GM12878 (cell line): ENCODE results near the gene POGZ. TPM values are rescaled to one million over a fixed set of nuclear protein-coding genes. Genes with fewer than 3 reads are reported as not detected.

ENCODE experiments used
- ATAC-seq: fragments of 200-7000 bp; cut with Tn5 transposase; 3 replicates; pipeline ENCODE4 v1.9.1; 2020; ENCODE audit warnings: mild to moderate bottlenecking, moderate library complexity
- BruUV-seq: library from RNA; stranded (reverse); fragments of 400-500 nt; replicated peaks from 2 replicates; lab custom pipeline; 2021; lab: Mats Ljungman, UMichigan
- CTCF ChIA-PET: fragments of 300-600 bp; sonication (Branson Sonifier 250); formaldehyde crosslinking; extraction: SDS; loops from one replicate; lab custom pipeline; 2021; ENCODE audit warnings: inconsistent platforms; lab: Yijun Ruan, JAX
- POLR2A ChIA-PET: fragments of 350-600 bp; formaldehyde crosslinking; extraction: SDS; loops from one replicate; lab custom pipeline; 2021; ENCODE audit warnings: inconsistent platforms; lab: Charles Lee
- RAD21 ChIA-PET: fragments of 300-600 bp; sonication (Branson Sonifier 250); formaldehyde crosslinking; loops from one replicate; lab custom pipeline; 2023; ENCODE audit warnings: antibody characterized with exemption; ENCODE audit not compliant: unreplicated experiment; lab: Charles Lee
- SMC1A ChIA-PET: fragments of 300-600 bp; sonication (Branson Sonifier 250); formaldehyde crosslinking; loops from one replicate; lab custom pipeline; 2023; ENCODE audit not compliant: unreplicated experiment, uncharacterized antibody; lab: Charles Lee
- DNase-seq: peaks from one replicate; pipeline ENCODE4 v3.0.0-alpha.2; 2011; ENCODE audit warnings: low read depth, low spot score
- FAIRE-seq: peaks from 3 replicates; lab custom pipeline; 2011; peaks lifted over from hg19 to GRCh38; lab: Jason Lieb, UNC
- H2AFZ ChIP-seq: 2 replicates; pipeline ENCODE4 v1.6.0; 2011; ENCODE audit warnings: low read depth, low read length, control low read depth; ENCODE audit not compliant: control insufficient read depth
- H3K27ac ChIP-seq: 2 replicates; pipeline ENCODE4 v1.5.1; 2011; ENCODE audit warnings: control low read depth; ENCODE audit not compliant: control insufficient read depth, insufficient read depth
- H3K27me3 ChIP-seq, 2 experiments: replicated peaks in 1 of 2; 2 replicates each; pipeline versions ENCODE4 v1.6.0 to v1.6.1; 2011; ENCODE audit warnings: low read length in 1 of 2; ENCODE audit not compliant: control insufficient read depth in 2 of 2, insufficient read depth in 2 of 2
- H3K36me3 ChIP-seq, 2 experiments: 2 replicates each; pipeline ENCODE4 v1.5.1; 2011; ENCODE audit warnings: low read length in 1 of 2; ENCODE audit not compliant: control insufficient read depth in 2 of 2, insufficient read depth in 2 of 2
- H3K4me1 ChIP-seq: 2 replicates; pipeline ENCODE4 v1.6.1; 2011; ENCODE audit warnings: mild to moderate bottlenecking, low read length, moderate library complexity, mixed read lengths; ENCODE audit not compliant: control insufficient read depth, insufficient read depth
- H3K4me2 ChIP-seq: 2 replicates; pipeline ENCODE4 v1.6.0; 2011; ENCODE audit warnings: control low read depth; ENCODE audit not compliant: control insufficient read depth, insufficient read depth
- H3K4me3 ChIP-seq: fragments of 200-600 bp; sonication (generic); 2 replicates; pipeline ENCODE4 v1.5.1; 2016
- H3K79me2 ChIP-seq: 2 replicates; pipeline ENCODE4 v1.6.0; 2011; ENCODE audit warnings: low read length; ENCODE audit not compliant: control insufficient read depth, insufficient read depth
- H3K9ac ChIP-seq: 2 replicates; pipeline ENCODE4 v1.8.0; 2011; ENCODE audit warnings: low read length, control low read depth, mixed read lengths; ENCODE audit not compliant: control insufficient read depth, insufficient read depth
- H3K9me3 ChIP-seq: replicated peaks from 3 replicates; pipeline ENCODE4 v1.5.1; 2011; ENCODE audit warnings: mild to moderate bottlenecking, low read length; ENCODE audit not compliant: control insufficient read depth, insufficient read depth
- H4K20me1 ChIP-seq: 2 replicates; pipeline ENCODE4 v1.6.0; 2011; ENCODE audit not compliant: control insufficient read depth, insufficient read depth
- IRF3 ChIP-seq: fragments of 450-650 bp; IDR thresholded peaks from 2 replicates; pipeline ENCODE4 v1.6.1; 2014; ENCODE audit warnings: mild to moderate bottlenecking
- YY1 ChIP-seq: IDR thresholded peaks from 2 replicates; pipeline ENCODE4 v1.6.1; 2011; ENCODE audit warnings: low read depth, mild to moderate bottlenecking, low read length
- WGBS: methylation state at CpG from one replicate; pipeline ENCODE4 v1.1.6; 2016; ENCODE audit warnings: low lambda C conversion rate; ENCODE audit not compliant: insufficient replicate concordance, insufficient coverage; ENCODE audit errors: missing lambda C conversion rate; 5-methylcytosine and 5-hydroxymethylcytosine counted together
- in situ Hi-C: fragments of 300-500 bp; cut with MboI; formaldehyde crosslinking; loops from 9 replicates; pipeline ENCODE4 v1.14.3; 2018; ENCODE audit warnings: mixed read lengths
- intact Hi-C: fragments of 100-400 bp; cut with micrococcal nuclease; formaldehyde crosslinking; loops from one replicate; pipeline ENCODE4 v1.14.2; 2022; ENCODE audit not compliant: unreplicated experiment
- polyA plus RNA-seq, 11 experiments: library from polyadenylated mRNA; depleted of rRNA in 4 of 11; unstranded in 6 of 11; stranded (reverse) in 5 of 11; fragments of >200 nt; fragmentation: Nextera tagmentation in 4 of 11; fragmentation: Illumina TruSeq in 1 of 11; extraction: Ambion mirVana in 4 of 11; extraction: Trizol in 1 of 11; gene quantifications; 1 replicate in 1 of 11; 2 replicates in 10 of 11; pipeline versions ENCODE4 v1.2.1 to v1.2.3, GENCODE V29; 2011 to 2016; ENCODE audit warnings: inconsistent platforms in 2 of 11, missing spikeins in 2 of 11, low read depth in 1 of 11
- total RNA-seq, 4 experiments: library from RNA; depleted of rRNA in 3 of 4; stranded (reverse); fragments of >200 nt in 3 of 4; fragmentation: Illumina TruSeq in 1 of 4; extraction: Trizol in 1 of 4; gene quantifications; 2 replicates each; pipeline versions ENCODE4 v1.2.1 to v1.2.3, GENCODE V29; 2013 to 2021
- TF ChIP-seq, protein P1 (sequence below): fragments of 450-650 bp; formaldehyde crosslinking; IDR thresholded peaks from 2 replicates; pipeline ENCODE4 v1.4.0; 2020; ENCODE audit warnings: mild to moderate bottlenecking, moderate library complexity
- TF ChIP-seq, protein P2 (sequence below), 3 experiments: IDR thresholded peaks in 2 of 3; conservative IDR thresholded peaks in 1 of 3; 2 replicates each; pipeline ENCODE4 v1.5.1; 2011; ENCODE audit warnings: low read depth in 3 of 3, low read length in 3 of 3, mild to moderate bottlenecking in 3 of 3, control low read depth in 2 of 3, moderate library complexity in 2 of 3, inconsistent platforms in 1 of 3, mixed read lengths in 1 of 3; ENCODE audit not compliant: control insufficient read depth in 2 of 3, insufficient read depth in 1 of 3; ENCODE audit errors: extremely low read depth in 1 of 3

POGZ gene
- total and polyA plus RNA-seq, 10 of the 15 experiments (the other 5 are each of a cell fraction or from before 2014, with no cell fraction given) = 11.3 to 80.6 (median 35.8) TPM

DNA sequence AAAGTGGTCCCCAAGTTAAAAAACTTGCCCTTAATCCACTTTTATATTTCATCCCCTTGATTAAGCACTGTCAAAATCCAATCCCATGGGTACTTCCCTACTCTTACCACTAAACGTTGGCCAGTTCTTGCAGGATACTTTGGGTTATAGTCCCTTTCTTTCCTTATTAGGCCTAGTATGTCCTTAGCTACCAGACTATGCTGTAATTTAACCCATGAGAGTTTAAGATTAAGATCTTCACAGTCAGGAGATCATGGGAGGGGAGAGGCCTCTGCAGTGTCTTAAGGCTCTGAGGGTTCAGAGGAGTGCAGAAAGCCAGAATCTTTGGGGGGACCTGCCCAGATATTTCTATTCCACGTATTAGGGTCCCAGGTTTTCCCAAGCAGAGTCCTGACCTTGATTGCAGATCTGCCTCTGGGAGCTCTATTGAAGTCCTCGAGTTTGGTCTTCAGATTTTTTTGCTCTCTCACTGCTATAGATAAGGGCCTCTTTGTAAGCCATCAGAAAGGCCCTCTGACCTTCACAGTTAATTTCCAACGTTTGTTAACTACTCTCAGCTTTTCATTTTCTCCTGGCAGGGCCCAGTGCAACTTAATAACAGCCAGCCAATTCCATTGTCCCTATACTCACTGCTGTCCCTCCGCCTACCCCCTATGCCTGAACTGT, 42.9 kb upstream of the POGZ start (continued):
- TF ChIP-seq, protein P1, sequence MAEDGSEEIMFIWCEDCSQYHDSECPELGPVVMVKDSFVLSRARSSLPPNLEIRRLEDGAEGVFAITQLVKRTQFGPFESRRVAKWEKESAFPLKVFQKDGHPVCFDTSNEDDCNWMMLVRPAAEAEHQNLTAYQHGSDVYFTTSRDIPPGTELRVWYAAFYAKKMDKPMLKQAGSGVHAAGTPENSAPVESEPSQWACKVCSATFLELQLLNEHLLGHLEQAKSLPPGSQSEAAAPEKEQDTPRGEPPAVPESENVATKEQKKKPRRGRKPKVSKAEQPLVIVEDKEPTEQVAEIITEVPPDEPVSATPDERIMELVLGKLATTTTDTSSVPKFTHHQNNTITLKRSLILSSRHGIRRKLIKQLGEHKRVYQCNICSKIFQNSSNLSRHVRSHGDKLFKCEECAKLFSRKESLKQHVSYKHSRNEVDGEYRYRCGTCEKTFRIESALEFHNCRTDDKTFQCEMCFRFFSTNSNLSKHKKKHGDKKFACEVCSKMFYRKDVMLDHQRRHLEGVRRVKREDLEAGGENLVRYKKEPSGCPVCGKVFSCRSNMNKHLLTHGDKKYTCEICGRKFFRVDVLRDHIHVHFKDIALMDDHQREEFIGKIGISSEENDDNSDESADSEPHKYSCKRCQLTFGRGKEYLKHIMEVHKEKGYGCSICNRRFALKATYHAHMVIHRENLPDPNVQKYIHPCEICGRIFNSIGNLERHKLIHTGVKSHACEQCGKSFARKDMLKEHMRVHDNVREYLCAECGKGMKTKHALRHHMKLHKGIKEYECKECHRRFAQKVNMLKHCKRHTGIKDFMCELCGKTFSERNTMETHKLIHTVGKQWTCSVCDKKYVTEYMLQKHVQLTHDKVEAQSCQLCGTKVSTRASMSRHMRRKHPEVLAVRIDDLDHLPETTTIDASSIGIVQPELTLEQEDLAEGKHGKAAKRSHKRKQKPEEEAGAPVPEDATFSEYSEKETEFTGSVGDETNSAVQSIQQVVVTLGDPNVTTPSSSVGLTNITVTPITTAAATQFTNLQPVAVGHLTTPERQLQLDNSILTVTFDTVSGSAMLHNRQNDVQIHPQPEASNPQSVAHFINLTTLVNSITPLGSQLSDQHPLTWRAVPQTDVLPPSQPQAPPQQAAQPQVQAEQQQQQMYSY = no peak
- no peak for TF ChIP-seq YY1

DNA sequence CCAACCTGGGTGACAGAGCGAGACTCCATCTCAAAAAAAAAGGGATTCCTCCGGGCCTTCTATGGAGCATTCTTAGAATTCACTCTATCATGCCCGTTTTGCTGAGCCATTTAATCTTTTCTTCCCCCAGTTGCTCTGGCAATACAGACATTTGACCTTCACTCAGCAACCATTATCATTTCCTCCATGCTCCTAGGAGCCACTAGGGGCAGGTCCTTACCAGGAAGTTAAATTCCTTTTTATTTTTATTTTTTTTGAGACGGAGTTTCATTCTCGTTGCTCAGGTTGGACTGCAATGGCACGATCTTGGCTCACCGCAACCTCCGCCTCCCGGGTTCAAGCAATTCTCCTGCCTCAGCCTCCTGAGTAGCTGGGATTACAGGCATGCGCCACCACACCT, 42.2 kb upstream of the POGZ start:
- no peak overlapping the region for H3K4me2 ChIP-seq
- ATAC-seq (no peak), DNase-seq (no peak), FAIRE-seq (no peak)
- ChIA-PET SMC1A (no interaction called here), CTCF (no interaction called here), POLR2A (no interaction called here), RAD21 (no interaction called here)
- H4K20me1 ChIP-seq = no peaks in the 10 kb centered on the region
- intact Hi-C loops = no loop called here
- in situ Hi-C loops = no loop called here
- no peak overlapping the region for H3K4me3 ChIP-seq
- no peaks in the 10 kb centered on the region for H3K9me3 ChIP-seq
- H3K27ac ChIP-seq = no peak overlapping the region
- WGBS = 74% methylated on average over 9 of the region's 10 CpGs
- H3K4me1 ChIP-seq = no peaks in the 10 kb centered on the region
- H3K79me2 ChIP-seq = no peaks in the 10 kb centered on the region
- no peak overlapping the region for H3K9ac ChIP-seq
- TF ChIP-seq, protein P2, sequence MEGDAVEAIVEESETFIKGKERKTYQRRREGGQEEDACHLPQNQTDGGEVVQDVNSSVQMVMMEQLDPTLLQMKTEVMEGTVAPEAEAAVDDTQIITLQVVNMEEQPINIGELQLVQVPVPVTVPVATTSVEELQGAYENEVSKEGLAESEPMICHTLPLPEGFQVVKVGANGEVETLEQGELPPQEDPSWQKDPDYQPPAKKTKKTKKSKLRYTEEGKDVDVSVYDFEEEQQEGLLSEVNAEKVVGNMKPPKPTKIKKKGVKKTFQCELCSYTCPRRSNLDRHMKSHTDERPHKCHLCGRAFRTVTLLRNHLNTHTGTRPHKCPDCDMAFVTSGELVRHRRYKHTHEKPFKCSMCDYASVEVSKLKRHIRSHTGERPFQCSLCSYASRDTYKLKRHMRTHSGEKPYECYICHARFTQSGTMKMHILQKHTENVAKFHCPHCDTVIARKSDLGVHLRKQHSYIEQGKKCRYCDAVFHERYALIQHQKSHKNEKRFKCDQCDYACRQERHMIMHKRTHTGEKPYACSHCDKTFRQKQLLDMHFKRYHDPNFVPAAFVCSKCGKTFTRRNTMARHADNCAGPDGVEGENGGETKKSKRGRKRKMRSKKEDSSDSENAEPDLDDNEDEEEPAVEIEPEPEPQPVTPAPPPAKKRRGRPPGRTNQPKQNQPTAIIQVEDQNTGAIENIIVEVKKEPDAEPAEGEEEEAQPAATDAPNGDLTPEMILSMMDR (IDR thresholded peaks at IDR 0.05 in 2 of 3, conservative IDR thresholded peaks at IDR 0.05 in 1 of 3; ENCODE audit: control insufficient read depth in 2 of 3, extremely low read depth in 1 of 3, insufficient read depth in 1 of 3, low read depth in 3 of 3, low read length in 3 of 3) = peak in 1 of 3 experiments; percentile 15; a peak in 1 of 6 replicates
- no peak for TF ChIP-seq IRF3
- no peaks in the 10 kb centered on the region for H3K36me3 ChIP-seq
- no peaks in the 10 kb centered on the region; a peak in 1 of 4 replicates for H3K27me3 ChIP-seq
- no TSS peak for BruUV-seq
- H2AFZ ChIP-seq = no peak overlapping the region
